Thyroid gland (tissue), 4 donors: Measurements from ENCODE around the gene MDC1.
"Not testable (repeated sequence)": the region's sequence is repeated elsewhere in the genome, so short reads cannot be mapped to it uniquely, and the experiment has no call there.

Experiments used
- POLR2A ChIP-seq, 2 donors: fragments of 450-650 bp; IDR thresholded peaks; one replicate each; pipeline ENCODE4 v1.6.1; 2017; ENCODE audit warnings: antibody characterized with exemption in 2 of 2, mild to moderate bottlenecking in 2 of 2, moderate library complexity in 1 of 2
- TF ChIP-seq, protein P1 (sequence below), 6 experiments: fragments of 200-600 bp in 3 of 6; fragments of 450-650 bp in 3 of 6; sonication (generic) in 3 of 6; IDR thresholded peaks; one replicate each; pipeline ENCODE4 v1.5.1; 2016 to 2019; ENCODE audit warnings: antibody characterized with exemption in 6 of 6, mild to moderate bottlenecking in 2 of 6, inconsistent platforms in 1 of 6, moderate library complexity in 1 of 6

DNA sequence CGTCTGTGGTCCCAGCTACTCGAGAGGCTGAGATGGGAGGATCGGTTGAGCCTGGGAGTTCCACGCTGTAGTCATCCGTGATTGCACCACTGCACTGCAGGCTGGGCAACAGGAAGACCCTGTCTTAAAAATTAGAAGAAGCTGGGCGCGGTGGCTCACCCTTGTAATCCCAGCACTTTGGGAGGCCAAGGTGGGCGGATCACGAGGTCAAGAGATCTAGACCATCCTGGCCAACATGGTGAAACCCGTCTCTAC, 4.9 kb upstream of the MDC1 start:
- not testable (repeated sequence) for TF ChIP-seq POLR2A (IDR thresholded peaks at IDR 0.05)
- TF ChIP-seq, protein P1, sequence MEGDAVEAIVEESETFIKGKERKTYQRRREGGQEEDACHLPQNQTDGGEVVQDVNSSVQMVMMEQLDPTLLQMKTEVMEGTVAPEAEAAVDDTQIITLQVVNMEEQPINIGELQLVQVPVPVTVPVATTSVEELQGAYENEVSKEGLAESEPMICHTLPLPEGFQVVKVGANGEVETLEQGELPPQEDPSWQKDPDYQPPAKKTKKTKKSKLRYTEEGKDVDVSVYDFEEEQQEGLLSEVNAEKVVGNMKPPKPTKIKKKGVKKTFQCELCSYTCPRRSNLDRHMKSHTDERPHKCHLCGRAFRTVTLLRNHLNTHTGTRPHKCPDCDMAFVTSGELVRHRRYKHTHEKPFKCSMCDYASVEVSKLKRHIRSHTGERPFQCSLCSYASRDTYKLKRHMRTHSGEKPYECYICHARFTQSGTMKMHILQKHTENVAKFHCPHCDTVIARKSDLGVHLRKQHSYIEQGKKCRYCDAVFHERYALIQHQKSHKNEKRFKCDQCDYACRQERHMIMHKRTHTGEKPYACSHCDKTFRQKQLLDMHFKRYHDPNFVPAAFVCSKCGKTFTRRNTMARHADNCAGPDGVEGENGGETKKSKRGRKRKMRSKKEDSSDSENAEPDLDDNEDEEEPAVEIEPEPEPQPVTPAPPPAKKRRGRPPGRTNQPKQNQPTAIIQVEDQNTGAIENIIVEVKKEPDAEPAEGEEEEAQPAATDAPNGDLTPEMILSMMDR (IDR thresholded peaks at IDR 0.05): not testable (repeated sequence)
